SK-N-SH (cell line): Measurements from ENCODE around the gene MCCD1. TPM values are rescaled to one million over a fixed set of nuclear protein-coding genes. Genes with fewer than 3 reads are reported as not detected.
A peak's percentile ranks its signal among the peaks of the same experiment; 100 is the strongest.

ENCODE experiments used
- CTCF ChIA-PET: fragments of 300-600, 350-600 bp; formaldehyde crosslinking; extraction: SDS; loops from one replicate; lab custom pipeline; 2021; lab: Yijun Ruan, JAX
- POLR2A ChIA-PET: fragments of 350-600 bp; sonication (Branson Sonifier 250); formaldehyde crosslinking; extraction: SDS; loops from one replicate; lab custom pipeline; 2020; ENCODE audit warnings: antibody characterized with exemption, inconsistent platforms; lab: Yijun Ruan, JAX
- DNase-seq: peaks from one replicate; pipeline ENCODE4 v3.0.0; 2012
- H2AFZ ChIP-seq: fragments of 200-600 bp; sonication (generic); 2 replicates; pipeline ENCODE4 v1.8.1; 2016; ENCODE audit warnings: antibody characterized with exemption, mild to moderate bottlenecking, low read depth
- H3F3A ChIP-seq: fragments of 200-600 bp; sonication (generic); replicated peaks from 2 replicates; pipeline ENCODE3; 2016; ENCODE audit warnings: antibody characterized with exemption, mild to moderate bottlenecking; ENCODE audit not compliant: insufficient read depth
- H3K27ac ChIP-seq, 2 experiments: fragments of 200-500 bp in 1 of 2; fragments of 200-600 bp in 1 of 2; sonication (Bioruptor generic) in 1 of 2; sonication (generic), shearing (Covaris generic) in 1 of 2; 2 replicates each; pipeline versions ENCODE4 v1.5.1 to v1.6.1; 2014 to 2016; ENCODE audit warnings: low read depth in 2 of 2, inconsistent platforms in 1 of 2, low read length in 1 of 2, mild to moderate bottlenecking in 1 of 2, mixed read lengths in 1 of 2
- H3K27me3 ChIP-seq: fragments of 200-600 bp; sonication (generic), shearing (Covaris generic); 2 replicates; pipeline ENCODE4 v1.6.1; 2016; ENCODE audit warnings: mixed run types; ENCODE audit not compliant: insufficient read depth
- H3K36me3 ChIP-seq, 2 experiments: fragments of 200-500 bp in 1 of 2; fragments of 200-600 bp in 1 of 2; sonication (Bioruptor generic) in 1 of 2; sonication (generic) in 1 of 2; replicated peaks in 1 of 2; 2 replicates each; pipeline versions ENCODE3 to v1.5.1; 2014 to 2016; ENCODE audit warnings: low read length in 1 of 2, mild to moderate bottlenecking in 1 of 2; ENCODE audit not compliant: insufficient read depth in 2 of 2, control insufficient read depth in 1 of 2
- H3K4me1 ChIP-seq, 2 experiments: fragments of 200-500 bp in 1 of 2; fragments of 200-600 bp in 1 of 2; sonication (Bioruptor generic) in 1 of 2; sonication (generic), shearing (Covaris generic) in 1 of 2; 2 replicates each; pipeline versions ENCODE4 v1.5.1 to v1.6.1; 2014 to 2016; ENCODE audit warnings: low read depth in 1 of 2, low read length in 1 of 2, mixed run types in 1 of 2; ENCODE audit not compliant: insufficient read depth in 2 of 2, control insufficient read depth in 1 of 2
- H3K4me2 ChIP-seq: fragments of 200-600 bp; sonication (generic), shearing (Covaris generic); 2 replicates; pipeline ENCODE4 v1.6.1; 2017; ENCODE audit warnings: mixed run types
- H3K4me3 ChIP-seq, 2 experiments: fragments of 200-500 bp in 1 of 2; fragments of 200-600 bp in 1 of 2; sonication (Bioruptor generic) in 1 of 2; sonication (generic), shearing (Covaris generic) in 1 of 2; 2 replicates each; pipeline versions ENCODE4 v1.5.1 to v1.8.1; 2014 to 2016; ENCODE audit warnings: low read depth in 2 of 2, inconsistent platforms in 1 of 2, low read length in 1 of 2, mild to moderate bottlenecking in 1 of 2, mixed read lengths in 1 of 2, moderate library complexity in 1 of 2
- H3K79me2 ChIP-seq: fragments of 200-600 bp; sonication (generic); 2 replicates; pipeline ENCODE4 v1.8.1; 2017; ENCODE audit warnings: mild to moderate bottlenecking; ENCODE audit not compliant: insufficient read depth
- H3K9ac ChIP-seq: fragments of 200-600 bp; sonication (generic); 2 replicates; pipeline ENCODE4 v1.6.1; 2017; ENCODE audit warnings: mixed run types
- H3K9me2 ChIP-seq: fragments of 200-600 bp; sonication (generic); 2 replicates; pipeline ENCODE4 v1.6.1; 2017; ENCODE audit warnings: mixed run types
- H3K9me3 ChIP-seq: fragments of 200-600 bp; sonication (generic); 2 replicates; pipeline ENCODE4 v1.6.1; 2017; ENCODE audit warnings: mixed run types, mild to moderate bottlenecking, moderate library complexity
- H4K20me1 ChIP-seq: fragments of 200-600 bp; sonication (generic); 2 replicates; pipeline ENCODE4 v1.6.1; 2017; ENCODE audit warnings: mild to moderate bottlenecking, mixed run types; ENCODE audit not compliant: insufficient read depth
- CHD2 ChIP-seq: fragments of 150-350 bp; IDR thresholded peaks from 2 replicates; pipeline ENCODE4 v1.6.1; 2018; ENCODE audit warnings: low read length; ENCODE audit not compliant: partially characterized antibody
- CTCF ChIP-seq: fragments of 200-600 bp; sonication (generic); IDR thresholded peaks from 2 replicates; pipeline ENCODE4 v1.6.1; 2017; ENCODE audit warnings: antibody characterized with exemption, mild to moderate bottlenecking, moderate library complexity
- EP300 ChIP-seq, 2 experiments: IDR thresholded peaks; 2 replicates each; pipeline versions ENCODE4 v1.4.0 to v1.6.1; 2012; ENCODE audit warnings: borderline replicate concordance in 1 of 2, low read depth in 1 of 2, low read length in 1 of 2
- EZH2phosphoT487 ChIP-seq: fragments of 200-600 bp; sonication (generic); IDR thresholded peaks from 2 replicates; pipeline ENCODE4 v1.6.1; 2017; ENCODE audit warnings: low read depth, mixed run types, mild to moderate bottlenecking, antibody characterized with exemption, moderate library complexity, borderline replicate concordance
- FOSL2 ChIP-seq: IDR thresholded peaks from 2 replicates; pipeline ENCODE4 v1.4.0; 2012; ENCODE audit warnings: low read depth, mild to moderate bottlenecking, moderate library complexity, borderline replicate concordance
- FOXJ3 ChIP-seq: sonication (generic); formaldehyde crosslinking; IDR thresholded peaks from 2 replicates; pipeline ENCODE4 v1.5.1; 2020; ENCODE audit warnings: mild to moderate bottlenecking, missing genetic modification reagents
- FOXM1 ChIP-seq: IDR thresholded peaks from 2 replicates; pipeline ENCODE4 v1.4.0; 2012; ENCODE audit warnings: low read depth, mild to moderate bottlenecking
- IRF3 ChIP-seq: fragments of 150-350 bp; IDR thresholded peaks from 2 replicates; pipeline ENCODE4 v1.6.1; 2016; ENCODE audit warnings: mild to moderate bottlenecking, low read depth, low read length
- JUND ChIP-seq: IDR thresholded peaks from 2 replicates; pipeline ENCODE4 v1.4.0; 2012
- NFIC ChIP-seq: IDR thresholded peaks from 2 replicates; pipeline ENCODE4 v1.4.0; 2012; ENCODE audit warnings: borderline replicate concordance
- NRF1 ChIP-seq: IDR thresholded peaks from 2 replicates; pipeline ENCODE4 v1.6.1; 2012; ENCODE audit warnings: low read depth, mild to moderate bottlenecking, low read length
- PBX3 ChIP-seq: IDR thresholded peaks from 2 replicates; pipeline ENCODE4; 2012
- RAD21 ChIP-seq: IDR thresholded peaks from 2 replicates; pipeline ENCODE4 v1.6.1; 2012; ENCODE audit warnings: mild to moderate bottlenecking, low read length
- RFX5 ChIP-seq: IDR thresholded peaks from 2 replicates; pipeline ENCODE4 v1.6.1; 2012; ENCODE audit warnings: mild to moderate bottlenecking, improper control_type of control experiment, low read length
- SIN3A ChIP-seq: IDR thresholded peaks from 2 replicates; pipeline ENCODE4 v1.6.1; 2012; ENCODE audit warnings: low read depth, mild to moderate bottlenecking, low read length, moderate library complexity, borderline replicate concordance
- SMC3 ChIP-seq: IDR thresholded peaks from 2 replicates; pipeline ENCODE4 v1.6.1; 2012; ENCODE audit warnings: low read depth, low read length, improper control_type of control experiment
- TCF12 ChIP-seq: IDR thresholded peaks from 2 replicates; pipeline ENCODE4 v1.4.0; 2012
- TEAD4 ChIP-seq: IDR thresholded peaks from 2 replicates; pipeline ENCODE4 v1.4.0; 2012; ENCODE audit warnings: mild to moderate bottlenecking, borderline replicate concordance; ENCODE audit not compliant: insufficient read depth
- YY1 ChIP-seq: IDR thresholded peaks from 2 replicates; pipeline ENCODE4 v1.4.0; 2012; ENCODE audit warnings: low read depth, mild to moderate bottlenecking
- ZBTB33 ChIP-seq: IDR thresholded peaks from 2 replicates; pipeline ENCODE4 v1.4.0; 2012; ENCODE audit warnings: low read depth, borderline replicate concordance
- WGBS: methylation state at CpG from one replicate; pipeline ENCODE4 v1.1.6; 2017; ENCODE audit warnings: low lambda C conversion rate; 5-methylcytosine and 5-hydroxymethylcytosine counted together
- polyA plus RNA-seq, 3 experiments: library from polyadenylated mRNA; depleted of rRNA; stranded (reverse); fragments of >200 nt; gene quantifications; 2 replicates each; pipeline ENCODE4 v1.2.3, GENCODE V29; 2012

MCCD1 gene
- polyA plus RNA-seq, 1 of the 3 experiments (the other 2 are of a cell fraction) = not detected

- TF ChIP-seq RFX5 (no peak), CHD2 (no peak), YY1 (no peak), FOXJ3 (CRISPR knock-in tag) (no peak), SIN3A (no peak), CTCF (peak; percentile 19; the same call in 1 of the 2 replicates), ZBTB33 (no peak), FOXM1 (no peak), TEAD4 (no peak), JUND (no peak), NFIC (no peak)
These were observed 19.2 kb downstream of the MCCD1 start (continued) for GRCh38 chr6:31547727-31548543.

GRCh38 chr6:31548544-31548873 lies 19.7 kb downstream of the MCCD1 start:
- H3K4me1 ChIP-seq = peaks cover 8 to 11% of the 10 kb centered on the region in 2 experiments; a peak in 3 of 4 replicates
- no peaks in the 10 kb centered on the region for H3K9me2 ChIP-seq
- peaks cover 9 to 29% of the 10 kb centered on the region in 2 experiments for H3K36me3 ChIP-seq
- H2AFZ ChIP-seq = no peak overlapping the region
- H3K79me2 ChIP-seq = peaks cover 51% of the 10 kb centered on the region
- no peak for DNase-seq
- no peaks in the 10 kb centered on the region for H3K9me3 ChIP-seq
- no peaks in the 10 kb centered on the region for H4K20me1 ChIP-seq
- WGBS = 85% methylated on average over 2 of the region's 2 CpGs
- H3K4me2 ChIP-seq = peak overlapping the region; percentile 92
- peak overlapping the region; percentile 52 to 77 for H3K4me3 ChIP-seq
- peak overlapping the region; percentile 88 for H3K9ac ChIP-seq
- peaks cover 13% of the 10 kb centered on the region for H3F3A ChIP-seq
- TF ChIP-seq YY1 = no peak
- no peak for TF ChIP-seq NRF1
- TF ChIP-seq ZBTB33 = no peak
- no peak for TF ChIP-seq IRF3
- TF ChIP-seq NFIC = no peak
- TF ChIP-seq RAD21 = no peak
- no peak for TF ChIP-seq FOSL2
- TF ChIP-seq PBX3 = no peak
- no peak for TF ChIP-seq EP300 (IDR thresholded peaks at IDR 0.05; ENCODE audit: borderline replicate concordance in 1 of 2, low read depth in 1 of 2, low read length in 1 of 2)
- no peak for TF ChIP-seq EZH2phosphoT487
- TF ChIP-seq SMC3 = no peak
- no peak for TF ChIP-seq TCF12
- ChIA-PET POLR2A (interaction anchor here (0.7 kb wide), 2 partner anchors 41 to 49 kb away, joined by 3 to 4 read pairs; no protein-coding TSS in a partner anchor), CTCF (interaction anchor here (0.6 to 11.9 kb wide), 11 partner anchors 8 to 1433 kb away, joined by 3 to 301 read pairs (median 3); partner anchors contain the start of genes LST1, LTB, NCR3 and TNF)
- no peaks in the 10 kb centered on the region for H3K27me3 ChIP-seq
- peak overlapping the region; percentile 74 to 78; a peak in 3 of 4 replicates for H3K27ac ChIP-seq
